GM06990 (cell line): ENCODE data around the gene SCN7A.
"Not testable (repeated sequence)": the region's sequence is repeated elsewhere in the genome, so short reads cannot be mapped to it uniquely, and the experiment has no call there.

ENCODE experiments used
- DNase-seq: peaks from one replicate; pipeline ENCODE4 v3.0.0-alpha.2; 2011; ENCODE audit not compliant: insufficient read length; ENCODE audit errors: extremely low read depth
- H3K27me3 ChIP-seq: replicated peaks from 2 replicates; pipeline ENCODE4 v1.6.0; 2011; ENCODE audit warnings: low read length; ENCODE audit not compliant: control insufficient read depth, insufficient read depth
- H3K36me3 ChIP-seq: 2 replicates; pipeline ENCODE4 v1.5.1; 2011; ENCODE audit warnings: low read length; ENCODE audit not compliant: control insufficient read depth, insufficient read depth
- H3K4me3 ChIP-seq: replicated peaks from 2 replicates; pipeline ENCODE4 v1.5.1; 2011; ENCODE audit warnings: low read depth, mild to moderate bottlenecking, control low read depth, low read length
- TF ChIP-seq, protein P1 (sequence below): IDR thresholded peaks from 2 replicates; pipeline ENCODE4 v1.5.1; 2011; ENCODE audit warnings: low read length, control low read depth, mild to moderate bottlenecking, inconsistent platforms; ENCODE audit not compliant: insufficient read depth, poor library complexity, severe bottlenecking

SCN7A gene

DNA sequence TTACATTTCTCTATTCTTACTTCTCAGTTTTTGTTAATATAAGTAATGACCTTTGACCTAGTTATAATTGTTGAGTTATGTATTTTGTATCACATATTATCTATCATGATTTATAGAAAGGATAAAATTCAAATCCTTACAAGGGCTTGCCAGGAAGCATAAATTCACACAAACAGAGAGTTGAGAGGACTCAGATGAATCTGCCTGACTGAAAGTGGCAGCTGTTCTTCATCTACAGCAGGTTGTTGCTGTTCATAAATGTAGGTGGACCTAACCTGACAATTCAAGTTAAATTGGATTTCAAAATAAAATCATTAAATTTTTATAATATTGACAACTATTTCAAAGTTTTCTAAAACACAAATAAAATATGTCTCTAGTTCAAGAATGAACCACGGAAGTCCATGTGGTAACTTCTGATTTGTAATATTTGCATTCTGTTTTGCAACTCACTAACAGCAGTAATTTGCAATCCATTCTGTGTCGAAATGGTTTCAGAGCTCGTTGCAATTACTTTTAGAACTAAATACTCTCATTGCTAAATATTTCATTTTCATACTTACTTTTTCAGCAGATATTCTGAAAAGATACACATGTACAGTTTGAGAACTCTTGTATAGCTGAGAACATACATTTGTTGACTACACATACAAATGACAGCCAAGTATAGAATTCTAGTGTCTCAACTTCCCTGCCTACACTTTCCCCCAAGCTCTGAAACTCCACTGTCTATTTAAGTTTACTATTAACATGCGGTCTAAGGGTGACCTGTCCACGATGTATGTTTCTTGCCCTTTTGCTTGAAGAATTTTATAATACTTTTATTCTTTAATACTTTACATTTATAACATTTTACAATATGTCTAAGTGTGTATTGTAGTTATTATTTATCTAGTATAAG is 25.7 kb downstream of the SCN7A start:
- no peaks in the 10 kb centered on the region for H3K27me3 ChIP-seq
- H3K36me3 ChIP-seq, result no peaks in the 10 kb centered on the region
- no peak overlapping the region for H3K4me3 ChIP-seq
- TF ChIP-seq, protein P1, sequence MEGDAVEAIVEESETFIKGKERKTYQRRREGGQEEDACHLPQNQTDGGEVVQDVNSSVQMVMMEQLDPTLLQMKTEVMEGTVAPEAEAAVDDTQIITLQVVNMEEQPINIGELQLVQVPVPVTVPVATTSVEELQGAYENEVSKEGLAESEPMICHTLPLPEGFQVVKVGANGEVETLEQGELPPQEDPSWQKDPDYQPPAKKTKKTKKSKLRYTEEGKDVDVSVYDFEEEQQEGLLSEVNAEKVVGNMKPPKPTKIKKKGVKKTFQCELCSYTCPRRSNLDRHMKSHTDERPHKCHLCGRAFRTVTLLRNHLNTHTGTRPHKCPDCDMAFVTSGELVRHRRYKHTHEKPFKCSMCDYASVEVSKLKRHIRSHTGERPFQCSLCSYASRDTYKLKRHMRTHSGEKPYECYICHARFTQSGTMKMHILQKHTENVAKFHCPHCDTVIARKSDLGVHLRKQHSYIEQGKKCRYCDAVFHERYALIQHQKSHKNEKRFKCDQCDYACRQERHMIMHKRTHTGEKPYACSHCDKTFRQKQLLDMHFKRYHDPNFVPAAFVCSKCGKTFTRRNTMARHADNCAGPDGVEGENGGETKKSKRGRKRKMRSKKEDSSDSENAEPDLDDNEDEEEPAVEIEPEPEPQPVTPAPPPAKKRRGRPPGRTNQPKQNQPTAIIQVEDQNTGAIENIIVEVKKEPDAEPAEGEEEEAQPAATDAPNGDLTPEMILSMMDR, result no peak
- DNase-seq, result no peak

DNA sequence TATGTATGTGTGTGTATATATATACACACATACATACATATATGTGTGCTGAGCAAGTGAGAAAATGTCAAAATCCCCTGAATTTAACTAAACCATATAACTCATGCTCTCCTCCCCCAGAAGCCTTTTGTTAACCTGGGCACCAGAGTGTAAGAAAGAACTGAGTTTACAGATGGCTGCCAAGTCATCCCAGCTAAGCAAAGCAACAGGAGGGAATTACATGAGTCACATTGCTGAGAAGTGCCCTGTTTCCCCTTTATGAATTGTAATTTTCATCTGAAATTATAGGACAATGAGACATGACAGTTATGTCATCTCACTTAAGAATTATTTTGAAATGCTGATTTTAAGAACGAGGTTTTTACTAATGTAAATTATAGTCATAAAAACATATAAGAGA is 29.9 kb downstream of the SCN7A start:
- Histone ChIP-seq H3K27me3 (no peaks in the 10 kb centered on the region), H3K36me3 (no peaks in the 10 kb centered on the region), H3K4me3 (no peak overlapping the region)
- TF ChIP-seq, protein P1, result no peak
- DNase-seq, result no peak

DNA sequence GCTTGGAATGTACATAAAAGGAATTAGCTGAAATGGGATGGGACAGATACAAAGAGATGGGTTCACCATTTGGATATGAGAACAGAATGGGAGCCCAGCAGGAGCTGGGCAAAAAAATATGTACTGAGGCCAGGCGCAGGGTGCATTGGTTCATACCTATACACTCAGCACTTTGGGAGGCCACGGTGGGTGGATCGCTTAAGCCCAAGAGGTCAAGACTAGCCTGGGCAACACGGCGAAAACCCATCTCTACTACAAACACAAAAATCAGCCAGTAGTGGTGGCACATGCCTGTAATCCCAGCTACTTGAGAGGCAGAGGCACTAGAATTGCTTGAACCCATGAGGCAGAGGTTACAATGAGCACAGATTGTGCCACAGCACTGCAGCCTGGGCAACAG is 30.4 kb downstream of the SCN7A start:
- Histone ChIP-seq H3K4me3 (no peak overlapping the region), H3K27me3 (no peaks in the 10 kb centered on the region), H3K36me3 (no peaks in the 10 kb centered on the region)
- TF ChIP-seq, protein P1, result no peak
- DNase-seq, result no peak

DNA sequence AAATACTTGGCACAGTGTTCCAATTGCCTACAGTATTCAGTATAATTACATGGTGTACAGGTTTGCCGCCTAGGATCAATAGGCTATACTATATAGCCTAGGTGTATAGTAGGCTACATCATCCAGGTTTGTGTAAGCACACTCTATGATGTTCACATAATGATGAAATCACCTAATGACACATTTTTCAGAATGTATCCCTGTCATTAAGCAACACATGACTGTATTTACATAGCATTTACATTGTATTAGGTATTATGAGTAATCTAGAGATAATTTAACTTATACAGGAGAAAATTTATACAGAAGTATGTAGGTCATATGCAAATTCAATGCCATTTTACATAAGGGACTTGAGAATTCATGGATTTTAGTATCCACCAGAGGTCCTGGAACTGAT is 35.4 kb downstream of the SCN7A start:
- Histone ChIP-seq H3K27me3 (no peaks in the 10 kb centered on the region), H3K36me3 (no peaks in the 10 kb centered on the region), H3K4me3 (no peak overlapping the region)
- TF ChIP-seq, protein P1, result no peak
- DNase-seq, result no peak

DNA sequence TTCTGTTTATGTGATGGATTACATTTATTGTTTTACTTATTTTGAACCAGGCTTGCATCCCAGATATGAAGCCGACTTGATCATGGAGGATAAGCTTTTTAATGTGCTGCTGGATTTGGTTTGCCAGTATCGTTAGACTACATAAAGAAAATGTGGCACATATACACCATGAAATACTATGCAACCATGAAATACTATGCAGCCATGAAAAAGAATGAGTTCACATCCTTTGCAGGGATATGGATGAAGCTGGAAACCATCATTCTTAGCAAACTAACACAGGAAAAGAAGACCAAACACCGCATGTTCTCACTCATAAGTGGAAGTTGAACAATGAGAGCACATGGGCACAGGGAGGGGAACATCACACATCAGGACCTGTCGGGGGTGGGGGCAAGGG is 38.2 kb downstream of the SCN7A start:
- not testable (repeated sequence) for DNase-seq, H3K27me3 ChIP-seq, H3K4me3 ChIP-seq, H3K36me3 ChIP-seq

DNA sequence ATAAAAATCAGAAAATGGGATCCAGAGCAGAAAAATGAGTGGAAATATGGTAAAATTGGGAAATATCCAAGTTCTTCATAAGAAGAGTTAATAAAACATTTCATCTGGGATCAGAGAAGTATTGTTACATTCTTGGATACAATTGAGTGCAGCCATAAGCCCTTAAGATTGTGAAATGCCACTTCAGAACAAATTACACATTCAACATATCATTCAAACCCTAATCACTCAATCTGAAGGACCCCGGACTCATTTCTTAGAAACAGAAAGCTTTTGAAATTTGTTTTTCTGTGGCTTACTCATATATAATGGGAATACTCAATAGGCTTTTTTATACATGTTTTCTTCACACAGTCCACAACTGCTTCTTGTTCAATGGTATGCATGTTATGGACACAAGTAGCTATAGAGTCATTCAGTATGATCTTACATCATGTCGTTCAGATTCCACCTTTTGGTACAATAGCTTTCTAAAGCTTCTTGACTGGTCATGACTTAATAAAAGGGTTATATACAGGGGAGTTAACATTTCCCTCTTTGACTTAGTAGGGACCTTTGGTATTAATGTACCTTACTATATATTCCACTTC is 39.9 kb downstream of the SCN7A start:
- H3K36me3 ChIP-seq, result no peaks in the 10 kb centered on the region
- H3K27me3 ChIP-seq, result no peaks in the 10 kb centered on the region
- DNase-seq, result no peak
- TF ChIP-seq, protein P1, result no peak
- H3K4me3 ChIP-seq, result no peak overlapping the region
